WTC11 (cell line): ENCODE results near the gene ASB3. TPM values are rescaled to one million over a fixed set of nuclear protein-coding genes. Genes with fewer than 3 reads are reported as not detected.
A peak's percentile ranks its signal among the peaks of the same experiment; 100 is the strongest.

Experiments used
- ATAC-seq: fragments of 200-7000 bp; cut with Tn5 transposase; 2 replicates; pipeline ENCODE4 v1.10.0; 2021; ENCODE audit warnings: mild to moderate bottlenecking, moderate library complexity
- CTCF ChIA-PET: fragments of 300-600 bp; sonication (Branson Sonifier 250); formaldehyde crosslinking; loops from one replicate; lab custom pipeline; 2021; ENCODE audit warnings: antibody characterized with exemption; lab: Charles Lee
- POLR2A ChIA-PET: fragments of 350-600 bp; sonication (Branson Sonifier 250); formaldehyde crosslinking; loops from one replicate; lab custom pipeline; 2021; ENCODE audit warnings: antibody characterized with exemption; lab: Charles Lee
- DNase-seq: peaks from one replicate; pipeline ENCODE4 v3.0.0; 2021; ENCODE audit warnings: low spot score
- H3K27ac Mint-ChIP-seq: 2 replicates; pipeline ENCODE4 v1.8.0; 2021; ENCODE audit warnings: mixed read lengths
- H3K27me3 Mint-ChIP-seq: 2 replicates; pipeline ENCODE4 v1.8.0; 2021; ENCODE audit warnings: low read depth, mild to moderate bottlenecking, moderate library complexity, mixed read lengths
- H3K36me3 Mint-ChIP-seq: 2 replicates; pipeline ENCODE4 v1.8.0; 2021; ENCODE audit warnings: mixed read lengths
- H3K4me1 Mint-ChIP-seq: 2 replicates; pipeline ENCODE4 v1.8.0; 2022; ENCODE audit warnings: mixed read lengths
- H3K4me3 Mint-ChIP-seq: 2 replicates; pipeline ENCODE4 v1.8.0; 2021; ENCODE audit warnings: mild to moderate bottlenecking, moderate library complexity, mixed read lengths
- H3K9me3 Mint-ChIP-seq: 2 replicates; pipeline ENCODE4 v1.8.0; 2021; ENCODE audit warnings: mixed read lengths
- ATF1 ChIP-seq: sonication (generic); formaldehyde crosslinking; IDR thresholded peaks from 2 replicates; pipeline ENCODE4 v1.8.1; 2023; ENCODE audit warnings: mild to moderate bottlenecking, moderate library complexity, missing genetic modification reagents
- ATF3 ChIP-seq: sonication (generic); formaldehyde crosslinking; conservative IDR thresholded peaks from 2 replicates; pipeline ENCODE4 v1.8.1; 2022; ENCODE audit warnings: mild to moderate bottlenecking, missing genetic modification reagents
- E2F5 ChIP-seq: sonication (generic); formaldehyde crosslinking; IDR thresholded peaks from 2 replicates; pipeline ENCODE4 v1.8.1; 2022; ENCODE audit warnings: mild to moderate bottlenecking, moderate library complexity, missing genetic modification reagents
- FOXK1 ChIP-seq: sonication (generic); formaldehyde crosslinking; IDR thresholded peaks from 2 replicates; pipeline ENCODE4 v1.8.0; 2022; ENCODE audit warnings: mild to moderate bottlenecking, moderate library complexity, missing genetic modification reagents
- FOXP1 ChIP-seq: sonication (generic); formaldehyde crosslinking; IDR thresholded peaks from 2 replicates; pipeline ENCODE4 v1.8.0; 2022; ENCODE audit warnings: missing genetic modification reagents, mild to moderate bottlenecking, moderate library complexity, borderline replicate concordance
- GABPB1 ChIP-seq: sonication (generic); formaldehyde crosslinking; IDR thresholded peaks from 2 replicates; pipeline ENCODE4 v1.8.1; 2023; ENCODE audit warnings: mild to moderate bottlenecking, missing genetic modification reagents
- HMGA2 ChIP-seq: fragments of 250-450 bp; sonication (Bioruptor Pico); IDR thresholded peaks from 2 replicates; pipeline ENCODE4 v1.4.0; 2021; ENCODE audit warnings: mild to moderate bottlenecking, moderate library complexity
- JAZF1 ChIP-seq: fragments of 250-450 bp; sonication (Bioruptor Pico); IDR thresholded peaks from 2 replicates; pipeline ENCODE4 v1.9.0; 2021; ENCODE audit warnings: moderate library complexity, mild to moderate bottlenecking, inconsistent platforms
- KAT7 ChIP-seq: sonication (generic); formaldehyde crosslinking; IDR thresholded peaks from 2 replicates; pipeline ENCODE4 v1.8.1; 2023; ENCODE audit warnings: missing genetic modification reagents, mild to moderate bottlenecking, borderline replicate concordance
- NR1H2 ChIP-seq: sonication (generic); formaldehyde crosslinking; IDR thresholded peaks from 2 replicates; pipeline ENCODE4 v1.9.0; 2021; ENCODE audit warnings: mild to moderate bottlenecking, moderate library complexity, missing genetic modification reagents
- RORB ChIP-seq: fragments of 250-450 bp; sonication (Bioruptor Pico); IDR thresholded peaks from 2 replicates; pipeline ENCODE4 v1.9.0; 2021; ENCODE audit warnings: mild to moderate bottlenecking
- SMAD4 ChIP-seq: sonication (generic); formaldehyde crosslinking; IDR thresholded peaks from 2 replicates; pipeline ENCODE4 v1.8.0; 2022; ENCODE audit warnings: mild to moderate bottlenecking, missing genetic modification reagents
- SOX15 ChIP-seq: fragments of 250-450 bp; sonication (Bioruptor Pico); IDR thresholded peaks from 2 replicates; pipeline ENCODE4 v1.9.0; 2021; ENCODE audit warnings: mild to moderate bottlenecking
- SP1 ChIP-seq: sonication (generic); formaldehyde crosslinking; conservative IDR thresholded peaks from 2 replicates; pipeline ENCODE4 v1.8.1; 2022; ENCODE audit warnings: missing genetic modification reagents
- TCF7 ChIP-seq: sonication (generic); formaldehyde crosslinking; IDR thresholded peaks from 2 replicates; pipeline ENCODE4 v1.8.0; 2022; ENCODE audit warnings: mild to moderate bottlenecking, low read depth, missing genetic modification reagents, moderate library complexity
- TEAD1 ChIP-seq: sonication (generic); formaldehyde crosslinking; IDR thresholded peaks from 2 replicates; pipeline ENCODE4 v1.8.0; 2022; ENCODE audit warnings: mild to moderate bottlenecking, missing genetic modification reagents
- ZBTB43 ChIP-seq: sonication (generic); formaldehyde crosslinking; IDR thresholded peaks from 2 replicates; pipeline ENCODE4 v1.8.1; 2023; ENCODE audit warnings: mild to moderate bottlenecking, missing genetic modification reagents
- ZNF121 ChIP-seq: sonication (generic); formaldehyde crosslinking; IDR thresholded peaks from 2 replicates; pipeline ENCODE4 v1.8.0; 2023; ENCODE audit warnings: missing genetic modification reagents
- ZNF219 ChIP-seq: sonication (generic); formaldehyde crosslinking; IDR thresholded peaks from 2 replicates; pipeline ENCODE4 v1.8.0; 2023; ENCODE audit warnings: missing genetic modification reagents, mild to moderate bottlenecking, borderline replicate concordance
- total RNA-seq: library from RNA; stranded (reverse); gene quantifications from 3 replicates; pipeline ENCODE4 v1.2.3, GENCODE V29; 2021
- TF ChIP-seq, protein P1 (sequence below): fragments of 250-450 bp; sonication (Bioruptor Pico); IDR thresholded peaks from 2 replicates; pipeline ENCODE4 v1.9.0; 2021; ENCODE audit warnings: mild to moderate bottlenecking
- TF ChIP-seq, protein P2 (sequence below): sonication (generic); formaldehyde crosslinking; IDR thresholded peaks from 2 replicates; pipeline ENCODE4 v1.8.0; 2022; ENCODE audit warnings: mild to moderate bottlenecking, missing genetic modification reagents
- TF ChIP-seq, protein P3 (sequence below): sonication (generic); formaldehyde crosslinking; IDR thresholded peaks from 2 replicates; pipeline ENCODE4 v1.8.0; 2022; ENCODE audit warnings: mild to moderate bottlenecking, missing genetic modification reagents
- TF ChIP-seq, protein P4 (sequence below): fragments of 250-450 bp; sonication (Bioruptor Pico); IDR thresholded peaks from 2 replicates; pipeline ENCODE4 v1.8.0; 2021; ENCODE audit warnings: mild to moderate bottlenecking
- TF ChIP-seq, protein P5 (sequence below): sonication (generic); formaldehyde crosslinking; IDR thresholded peaks from 2 replicates; pipeline ENCODE4 v1.8.1; 2023; ENCODE audit warnings: mild to moderate bottlenecking, missing genetic modification reagents, moderate library complexity

Gene ASB3
- total RNA-seq, 1 experiment from 2014 or later, result 30.2 TPM

- TF ChIP-seq ZBTB43 (CRISPR knock-in tag) (no peak), ZNF219 (no peak), HMGA2 (CRISPR knock-in tag) (no peak), NR1H2 (no peak), ZNF121 (CRISPR knock-in tag) (no peak), FOXK1 (CRISPR knock-in tag) (no peak), SOX15 (CRISPR knock-in tag) (no peak), E2F5 (no peak)
- TF ChIP-seq, protein P1, sequence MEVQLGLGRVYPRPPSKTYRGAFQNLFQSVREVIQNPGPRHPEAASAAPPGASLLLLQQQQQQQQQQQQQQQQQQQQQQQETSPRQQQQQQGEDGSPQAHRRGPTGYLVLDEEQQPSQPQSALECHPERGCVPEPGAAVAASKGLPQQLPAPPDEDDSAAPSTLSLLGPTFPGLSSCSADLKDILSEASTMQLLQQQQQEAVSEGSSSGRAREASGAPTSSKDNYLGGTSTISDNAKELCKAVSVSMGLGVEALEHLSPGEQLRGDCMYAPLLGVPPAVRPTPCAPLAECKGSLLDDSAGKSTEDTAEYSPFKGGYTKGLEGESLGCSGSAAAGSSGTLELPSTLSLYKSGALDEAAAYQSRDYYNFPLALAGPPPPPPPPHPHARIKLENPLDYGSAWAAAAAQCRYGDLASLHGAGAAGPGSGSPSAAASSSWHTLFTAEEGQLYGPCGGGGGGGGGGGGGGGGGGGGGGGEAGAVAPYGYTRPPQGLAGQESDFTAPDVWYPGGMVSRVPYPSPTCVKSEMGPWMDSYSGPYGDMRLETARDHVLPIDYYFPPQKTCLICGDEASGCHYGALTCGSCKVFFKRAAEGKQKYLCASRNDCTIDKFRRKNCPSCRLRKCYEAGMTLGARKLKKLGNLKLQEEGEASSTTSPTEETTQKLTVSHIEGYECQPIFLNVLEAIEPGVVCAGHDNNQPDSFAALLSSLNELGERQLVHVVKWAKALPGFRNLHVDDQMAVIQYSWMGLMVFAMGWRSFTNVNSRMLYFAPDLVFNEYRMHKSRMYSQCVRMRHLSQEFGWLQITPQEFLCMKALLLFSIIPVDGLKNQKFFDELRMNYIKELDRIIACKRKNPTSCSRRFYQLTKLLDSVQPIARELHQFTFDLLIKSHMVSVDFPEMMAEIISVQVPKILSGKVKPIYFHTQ (CRISPR knock-in tag), result no peak
- TF ChIP-seq, protein P2, sequence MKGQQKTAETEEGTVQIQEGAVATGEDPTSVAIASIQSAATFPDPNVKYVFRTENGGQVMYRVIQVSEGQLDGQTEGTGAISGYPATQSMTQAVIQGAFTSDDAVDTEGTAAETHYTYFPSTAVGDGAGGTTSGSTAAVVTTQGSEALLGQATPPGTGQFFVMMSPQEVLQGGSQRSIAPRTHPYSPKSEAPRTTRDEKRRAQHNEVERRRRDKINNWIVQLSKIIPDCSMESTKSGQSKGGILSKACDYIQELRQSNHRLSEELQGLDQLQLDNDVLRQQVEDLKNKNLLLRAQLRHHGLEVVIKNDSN (CRISPR knock-in tag), result no peak
These were observed 17.3 kb downstream of the ASB3 start (continued) for GRCh38 chr2:53769318-53769945.

GRCh38 chr2:53768242-53768542, 18.6 kb downstream of the ASB3 start:
- peak overlapping the region; percentile 87 for H3K27ac Mint-ChIP-seq
- H3K4me3 Mint-ChIP-seq, result peak overlapping the region; percentile 90
- peak; percentile 36 for DNase-seq
- TF ChIP-seq SP1, result 0 out of 2 replicates have a peak, but pooled peaks have one; percentile 5
- TF ChIP-seq KAT7 (CRISPR knock-in tag), result no peak
- TF ChIP-seq JAZF1, result no peak
- no peak for TF ChIP-seq TCF7
- no peak for TF ChIP-seq ATF3 (CRISPR knock-in tag)
- TF ChIP-seq RORB, result no peak
- TF ChIP-seq ATF1 (CRISPR knock-in tag), result no peak
- TF ChIP-seq, all 79 proteins: peak for 1
- CTCF ChIA-PET, result interaction anchor here (0.7 to 1.7 kb wide), 5 partner anchors 8 to 259 kb away, joined by 3 to 7 read pairs (median 5); no protein-coding TSS in a partner anchor
- Mint-ChIP-seq H3K27me3 (no peaks in the 10 kb centered on the region), H3K4me1 (peaks cover 23% of the 10 kb centered on the region), H3K9me3 (no peaks in the 10 kb centered on the region; the same call in 1 of the 2 replicates), H3K36me3 (peaks cover 9% of the 10 kb centered on the region)
- POLR2A ChIA-PET, result interaction anchor here (1.0 to 2.2 kb wide), 2 partner anchors 18 to 29 kb away, joined by 3 to 11 read pairs; partner anchors contain the start of genes ASB3 and ERLEC1
- ATAC-seq, result peak; percentile 78

GRCh38 chr2:53767405-53768241, 19.1 kb downstream of the ASB3 start, which contains the start of gene CHAC2:
CHAC2 (plus strand) TSS chr2:53767804; CDS start chr2:53767887, 83 bp downstream.
- no peaks in the 10 kb centered on the region for H3K27me3 Mint-ChIP-seq
- H3K4me3 Mint-ChIP-seq, result peak within 1 kb of the TSS; percentile 90
- H3K27ac Mint-ChIP-seq, result peak within 1 kb of the TSS; percentile 87
- ChIA-PET CTCF (interaction anchor here (0.6 to 1.7 kb wide), 6 partner anchors 9 to 259 kb away, joined by 3 to 7 read pairs (median 4); no protein-coding TSS in a partner anchor), POLR2A (interaction anchor here (1.0 to 2.2 kb wide), 3 partner anchors 9 to 29 kb away, joined by 3 to 11 read pairs (median 5); partner anchors contain the start of genes ASB3 and ERLEC1)
- ATAC-seq, result peak; percentile 92
- H3K36me3 Mint-ChIP-seq, result peaks cover 11% of the 10 kb centered on the region
- peak; percentile 81 for DNase-seq
- peaks cover 23% of the 10 kb centered on the region for H3K4me1 Mint-ChIP-seq
- H3K9me3 Mint-ChIP-seq, result no peaks in the 10 kb centered on the region; the same call in 1 of the 2 replicates
- TF ChIP-seq TEAD1 (CRISPR knock-in tag) (peak; percentile 15; the same call in 1 of the 2 replicates), SP1 (peak; percentile 42; the same call in 1 of the 2 replicates), FOXP1 (CRISPR knock-in tag) (peak; percentile 75; the same call in 1 of the 2 replicates), ATF1 (CRISPR knock-in tag) (0 out of 2 replicates have a peak, but pooled peaks have one; percentile 20), ZNF219 (no peak), GABPB1 (CRISPR knock-in tag) (0 out of 2 replicates have a peak, but pooled peaks have one; percentile 18), SMAD4 (no peak)
- TF ChIP-seq, protein P3, sequence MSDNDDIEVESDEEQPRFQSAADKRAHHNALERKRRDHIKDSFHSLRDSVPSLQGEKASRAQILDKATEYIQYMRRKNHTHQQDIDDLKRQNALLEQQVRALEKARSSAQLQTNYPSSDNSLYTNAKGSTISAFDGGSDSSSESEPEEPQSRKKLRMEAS, result peak; percentile 67
- TF ChIP-seq, protein P4, sequence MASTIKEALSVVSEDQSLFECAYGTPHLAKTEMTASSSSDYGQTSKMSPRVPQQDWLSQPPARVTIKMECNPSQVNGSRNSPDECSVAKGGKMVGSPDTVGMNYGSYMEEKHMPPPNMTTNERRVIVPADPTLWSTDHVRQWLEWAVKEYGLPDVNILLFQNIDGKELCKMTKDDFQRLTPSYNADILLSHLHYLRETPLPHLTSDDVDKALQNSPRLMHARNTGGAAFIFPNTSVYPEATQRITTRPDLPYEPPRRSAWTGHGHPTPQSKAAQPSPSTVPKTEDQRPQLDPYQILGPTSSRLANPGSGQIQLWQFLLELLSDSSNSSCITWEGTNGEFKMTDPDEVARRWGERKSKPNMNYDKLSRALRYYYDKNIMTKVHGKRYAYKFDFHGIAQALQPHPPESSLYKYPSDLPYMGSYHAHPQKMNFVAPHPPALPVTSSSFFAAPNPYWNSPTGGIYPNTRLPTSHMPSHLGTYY (CRISPR knock-in tag), result 0 out of 2 replicates have a peak, but pooled peaks have one; percentile 39
- TF ChIP-seq, protein P5, sequence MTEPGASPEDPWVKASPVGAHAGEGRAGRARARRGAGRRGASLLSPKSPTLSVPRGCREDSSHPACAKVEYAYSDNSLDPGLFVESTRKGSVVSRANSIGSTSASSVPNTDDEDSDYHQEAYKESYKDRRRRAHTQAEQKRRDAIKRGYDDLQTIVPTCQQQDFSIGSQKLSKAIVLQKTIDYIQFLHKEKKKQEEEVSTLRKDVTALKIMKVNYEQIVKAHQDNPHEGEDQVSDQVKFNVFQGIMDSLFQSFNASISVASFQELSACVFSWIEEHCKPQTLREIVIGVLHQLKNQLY (CRISPR knock-in tag), result no peak
